Measurements from ENCODE around the gene LPXN. TPM values are rescaled to one million over a fixed set of nuclear protein-coding genes. Genes with fewer than 3 reads are reported as not detected.
A peak's percentile ranks its signal among the peaks of the same experiment; 100 is the strongest.

The LPXN gene
- total RNA-seq, 3 donors from 2014 or later (not counting 1 experiment from before 2014, with no cell fraction given) = 81.0 to 123 (median 92.5) TPM

DNA sequence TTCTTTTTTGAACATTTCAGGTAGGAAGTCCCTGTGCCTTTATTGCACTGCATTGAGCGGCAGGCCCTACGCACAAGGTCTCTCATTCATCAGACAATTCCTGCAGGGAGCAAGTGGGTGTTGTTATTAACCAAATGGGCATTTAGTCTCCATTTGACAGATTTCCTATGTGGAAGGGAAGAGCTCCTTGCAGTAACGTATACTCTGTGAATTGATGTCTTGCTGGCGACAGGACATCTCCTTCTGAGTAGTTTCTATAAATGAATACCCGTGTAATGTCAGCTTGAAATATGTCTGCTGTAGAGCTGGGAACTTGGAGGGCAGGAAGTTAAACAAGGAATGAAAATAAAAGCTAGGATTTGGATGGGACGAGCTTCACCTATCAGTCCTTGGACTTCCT, 71.4 kb downstream of the LPXN start:
- Mint-ChIP-seq H3K27me3 (ENCODE audit: low read depth in 2 of 2) (no peaks in the 10 kb centered on the region), H3K36me3 (no peaks in the 10 kb centered on the region), H3K9me3 (no peaks in the 10 kb centered on the region), H3K27ac (no peak overlapping the region), H3K4me3 (no peak overlapping the region), H3K4me1 (peaks cover under 1 to 2% of the 10 kb centered on the region in 2 donors)
- H3K4me1 ChIP-seq (ENCODE audit: control insufficient read depth, insufficient read depth, low read length) = peaks cover under 1% of the 10 kb centered on the region
- no peak for ATAC-seq
- intact Hi-C loops (cut with micrococcal nuclease) = no loop called here
- H3K9me3 ChIP-seq (ENCODE audit: control insufficient read depth, insufficient read depth, low read length) = no peaks in the 10 kb centered on the region
- no peak overlapping the region for H3K4me3 ChIP-seq (ENCODE audit: low read length)
- H3K27me3 ChIP-seq (ENCODE audit: control insufficient read depth, insufficient read depth, low read length) = no peaks in the 10 kb centered on the region
- TF ChIP-seq, protein P1, sequence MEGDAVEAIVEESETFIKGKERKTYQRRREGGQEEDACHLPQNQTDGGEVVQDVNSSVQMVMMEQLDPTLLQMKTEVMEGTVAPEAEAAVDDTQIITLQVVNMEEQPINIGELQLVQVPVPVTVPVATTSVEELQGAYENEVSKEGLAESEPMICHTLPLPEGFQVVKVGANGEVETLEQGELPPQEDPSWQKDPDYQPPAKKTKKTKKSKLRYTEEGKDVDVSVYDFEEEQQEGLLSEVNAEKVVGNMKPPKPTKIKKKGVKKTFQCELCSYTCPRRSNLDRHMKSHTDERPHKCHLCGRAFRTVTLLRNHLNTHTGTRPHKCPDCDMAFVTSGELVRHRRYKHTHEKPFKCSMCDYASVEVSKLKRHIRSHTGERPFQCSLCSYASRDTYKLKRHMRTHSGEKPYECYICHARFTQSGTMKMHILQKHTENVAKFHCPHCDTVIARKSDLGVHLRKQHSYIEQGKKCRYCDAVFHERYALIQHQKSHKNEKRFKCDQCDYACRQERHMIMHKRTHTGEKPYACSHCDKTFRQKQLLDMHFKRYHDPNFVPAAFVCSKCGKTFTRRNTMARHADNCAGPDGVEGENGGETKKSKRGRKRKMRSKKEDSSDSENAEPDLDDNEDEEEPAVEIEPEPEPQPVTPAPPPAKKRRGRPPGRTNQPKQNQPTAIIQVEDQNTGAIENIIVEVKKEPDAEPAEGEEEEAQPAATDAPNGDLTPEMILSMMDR (IDR thresholded peaks at IDR 0.05) = no peak
- 90% methylated on average over 6 of the region's 6 CpGs for WGBS (ENCODE audit: insufficient coverage)
- DNase-seq = no peak
- no peak overlapping the region for H3K27ac ChIP-seq (ENCODE audit: low read length)
- no peaks in the 10 kb centered on the region for H3K36me3 ChIP-seq (ENCODE audit: control insufficient read depth, insufficient read depth, low read length)

DNA sequence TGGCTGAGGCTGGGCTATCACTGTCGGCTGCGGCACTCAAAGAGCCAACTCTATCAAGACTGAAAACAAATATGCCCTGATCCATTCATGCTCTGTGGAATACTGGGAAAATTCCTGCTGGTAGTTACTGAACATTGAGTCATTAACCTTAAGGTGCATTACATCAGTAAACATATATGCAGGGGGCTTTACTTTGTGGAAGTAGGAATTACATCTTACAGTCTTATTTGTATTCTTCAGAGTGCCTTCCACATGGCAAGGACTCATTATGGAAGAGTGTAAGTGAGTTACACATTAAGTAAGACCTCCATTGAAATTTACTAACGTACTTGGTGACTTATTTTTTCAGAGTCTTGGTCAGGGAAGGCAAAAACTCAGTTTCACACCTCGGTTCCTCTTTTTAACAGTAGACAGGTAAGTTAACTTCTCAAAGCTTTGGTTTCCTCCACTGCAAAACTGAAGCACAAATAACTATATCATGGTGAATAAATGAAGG, 72.2 kb downstream of the LPXN start:
- Histone ChIP-seq H3K4me3 (ENCODE audit: low read length) (no peak overlapping the region), H3K36me3 (ENCODE audit: control insufficient read depth, insufficient read depth, low read length) (no peaks in the 10 kb centered on the region), H3K27me3 (ENCODE audit: control insufficient read depth, insufficient read depth, low read length) (no peaks in the 10 kb centered on the region), H3K9me3 (ENCODE audit: control insufficient read depth, insufficient read depth, low read length) (no peaks in the 10 kb centered on the region), H3K27ac (ENCODE audit: low read length) (no peak overlapping the region), H3K4me1 (ENCODE audit: control insufficient read depth, insufficient read depth, low read length) (peaks cover 6% of the 10 kb centered on the region)
- no peak for DNase-seq
- no peak for ATAC-seq
- no peak overlapping the region for H3K4me3 Mint-ChIP-seq
- TF ChIP-seq, protein P1 (IDR thresholded peaks at IDR 0.05) = no peak
- no peaks in the 10 kb centered on the region for H3K9me3 Mint-ChIP-seq
- H3K36me3 Mint-ChIP-seq = no peaks in the 10 kb centered on the region
- peaks cover 9 to 10% of the 10 kb centered on the region in 2 donors for H3K4me1 Mint-ChIP-seq
- WGBS (ENCODE audit: insufficient coverage) = 79% methylated on average over 3 of the region's 4 CpGs
- no peak overlapping the region for H3K27ac Mint-ChIP-seq
- no peaks in the 10 kb centered on the region for H3K27me3 Mint-ChIP-seq (ENCODE audit: low read depth in 2 of 2)
- intact Hi-C loops (cut with micrococcal nuclease) = no loop called here

DNA sequence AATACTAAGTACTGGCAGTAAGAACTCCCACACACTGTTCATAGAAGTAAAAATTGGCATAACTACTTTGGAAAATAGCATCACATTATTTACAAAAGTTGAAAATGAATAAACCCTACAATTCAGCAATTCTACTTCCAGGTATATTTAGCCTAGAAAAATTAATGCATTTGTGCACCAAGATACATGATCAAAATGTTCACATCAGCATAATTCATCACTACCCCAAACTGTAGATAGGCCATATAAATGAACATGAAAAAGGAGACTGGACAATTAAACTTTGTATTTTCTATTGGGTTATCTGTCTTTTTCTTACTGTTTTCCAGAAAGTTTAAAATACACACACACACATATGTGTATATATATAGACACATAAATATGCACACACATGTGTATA, 73.7 kb downstream of the LPXN start:
- no peak overlapping the region for H3K27ac Mint-ChIP-seq
- H3K9me3 Mint-ChIP-seq = no peaks in the 10 kb centered on the region
- TF ChIP-seq, protein P1 (IDR thresholded peaks at IDR 0.05) = no peak
- H3K27me3 Mint-ChIP-seq (ENCODE audit: low read depth in 2 of 2) = no peaks in the 10 kb centered on the region
- Histone ChIP-seq H3K4me3 (ENCODE audit: low read length) (no peak overlapping the region), H3K9me3 (ENCODE audit: control insufficient read depth, insufficient read depth, low read length) (no peaks in the 10 kb centered on the region), H3K36me3 (ENCODE audit: control insufficient read depth, insufficient read depth, low read length) (no peaks in the 10 kb centered on the region), H3K27ac (ENCODE audit: low read length) (no peak overlapping the region), H3K4me1 (ENCODE audit: control insufficient read depth, insufficient read depth, low read length) (peaks cover 12% of the 10 kb centered on the region), H3K27me3 (ENCODE audit: control insufficient read depth, insufficient read depth, low read length) (no peaks in the 10 kb centered on the region)
- no peak overlapping the region for H3K4me3 Mint-ChIP-seq
- ATAC-seq (no peak), DNase-seq (no peak)
- intact Hi-C loops (cut with micrococcal nuclease) = no loop called here
- H3K36me3 Mint-ChIP-seq = no peaks in the 10 kb centered on the region
- H3K4me1 Mint-ChIP-seq = peaks cover 22 to 23% of the 10 kb centered on the region in 2 donors

DNA sequence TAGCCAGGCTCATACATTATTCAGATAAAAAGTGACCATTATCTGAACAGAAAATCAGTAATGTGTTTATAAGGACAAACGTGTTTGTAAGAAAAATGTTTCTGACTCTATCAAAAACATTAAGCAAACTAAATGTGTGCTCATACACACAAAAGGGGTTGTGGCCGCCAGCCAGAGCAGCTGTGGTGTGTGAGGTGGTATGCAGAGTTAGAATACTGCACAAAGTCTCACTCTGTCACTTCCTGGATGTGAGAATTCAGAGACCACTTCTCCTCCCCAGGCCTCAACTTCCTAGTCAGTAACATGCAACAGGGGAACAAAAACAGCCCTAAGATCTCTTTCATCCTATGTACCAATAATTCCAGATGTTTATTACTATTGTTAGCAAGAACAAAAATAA, 77.2 kb downstream of the LPXN start:
- H3K27me3 ChIP-seq (ENCODE audit: control insufficient read depth, insufficient read depth, low read length) = no peaks in the 10 kb centered on the region
- no peaks in the 10 kb centered on the region for H3K36me3 Mint-ChIP-seq
- no peaks in the 10 kb centered on the region for H3K9me3 ChIP-seq (ENCODE audit: control insufficient read depth, insufficient read depth, low read length)
- no CpG with 5 or more reads among the region's 2 CpGs for WGBS (ENCODE audit: insufficient coverage)
- H3K4me3 ChIP-seq (ENCODE audit: low read length) = no peak overlapping the region
- DNase-seq (peak; percentile 19 to 40), ATAC-seq (peak; percentile 55 to 89 (median 79))
- H3K27me3 Mint-ChIP-seq (ENCODE audit: low read depth in 2 of 2) = no peaks in the 10 kb centered on the region
- H3K36me3 ChIP-seq (ENCODE audit: control insufficient read depth, insufficient read depth, low read length) = no peaks in the 10 kb centered on the region
- H3K4me1 Mint-ChIP-seq = peaks cover 29 to 37% of the 10 kb centered on the region in 2 donors
- peak overlapping the region; percentile 51 for H3K27ac ChIP-seq (ENCODE audit: low read length)
- intact Hi-C loops (cut with micrococcal nuclease) = no loop called here
- H3K4me1 ChIP-seq (ENCODE audit: control insufficient read depth, insufficient read depth, low read length) = peaks cover 12% of the 10 kb centered on the region
- no peaks in the 10 kb centered on the region for H3K9me3 Mint-ChIP-seq
- peak overlapping the region; percentile 73 for H3K4me3 Mint-ChIP-seq
- TF ChIP-seq, protein P1 (IDR thresholded peaks at IDR 0.05) = no peak
- peak overlapping the region; percentile 75 to 92 for H3K27ac Mint-ChIP-seq

Data from natural killer cell (primary cell).